CD4-positive, alpha-beta T cell treated with Interleukin-4 for 1 hour (primary cell): ENCODE results near the gene LGI4.
"Not testable (repeated sequence)": the region's sequence is repeated elsewhere in the genome, so short reads cannot be mapped to it uniquely, and the experiment has no call there.

Source experiments
- DNase-seq, 2 donors: peaks; one replicate each; pipeline ENCODE4 v3.0.0-alpha.2; 2020 to 2022

The LGI4 gene

DNA sequence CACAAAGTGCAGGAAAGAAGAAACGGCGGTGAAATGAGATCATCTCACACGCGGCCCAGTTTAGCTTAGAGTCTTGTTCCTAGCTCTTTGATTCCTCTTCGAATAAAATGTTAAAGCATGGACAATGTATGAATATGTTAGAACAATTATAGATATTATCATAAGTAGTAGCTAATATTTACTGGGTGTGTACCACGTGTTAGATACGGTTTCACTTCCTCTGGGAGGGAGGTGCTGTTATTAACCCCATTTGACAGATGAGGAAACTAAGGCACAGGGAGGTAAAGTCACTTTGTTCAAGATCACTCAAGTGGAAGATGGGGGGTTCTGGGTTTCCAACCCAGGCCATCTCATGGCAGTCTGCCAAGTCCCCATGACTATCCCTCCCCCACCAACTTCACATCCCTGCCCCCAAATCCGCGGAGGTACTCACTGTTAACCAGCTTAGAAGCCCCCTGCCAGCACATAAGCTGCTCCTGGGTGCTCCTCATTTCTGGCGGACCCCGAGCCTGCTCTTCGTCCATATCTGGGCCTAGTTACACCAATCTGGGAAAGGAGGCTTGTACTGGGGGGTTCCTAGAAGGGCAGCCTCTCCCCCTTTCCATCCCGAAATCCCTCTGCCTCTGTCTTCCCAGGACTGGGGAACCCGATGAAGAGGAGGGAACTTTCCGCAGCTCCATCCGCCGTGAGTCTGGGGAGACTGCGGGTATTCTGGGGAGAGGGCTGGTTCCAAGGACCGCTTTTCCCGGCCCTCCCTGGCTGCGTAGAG is 7.2 kb upstream of the LGI4 start:
- DNase-seq, result no peak

DNA sequence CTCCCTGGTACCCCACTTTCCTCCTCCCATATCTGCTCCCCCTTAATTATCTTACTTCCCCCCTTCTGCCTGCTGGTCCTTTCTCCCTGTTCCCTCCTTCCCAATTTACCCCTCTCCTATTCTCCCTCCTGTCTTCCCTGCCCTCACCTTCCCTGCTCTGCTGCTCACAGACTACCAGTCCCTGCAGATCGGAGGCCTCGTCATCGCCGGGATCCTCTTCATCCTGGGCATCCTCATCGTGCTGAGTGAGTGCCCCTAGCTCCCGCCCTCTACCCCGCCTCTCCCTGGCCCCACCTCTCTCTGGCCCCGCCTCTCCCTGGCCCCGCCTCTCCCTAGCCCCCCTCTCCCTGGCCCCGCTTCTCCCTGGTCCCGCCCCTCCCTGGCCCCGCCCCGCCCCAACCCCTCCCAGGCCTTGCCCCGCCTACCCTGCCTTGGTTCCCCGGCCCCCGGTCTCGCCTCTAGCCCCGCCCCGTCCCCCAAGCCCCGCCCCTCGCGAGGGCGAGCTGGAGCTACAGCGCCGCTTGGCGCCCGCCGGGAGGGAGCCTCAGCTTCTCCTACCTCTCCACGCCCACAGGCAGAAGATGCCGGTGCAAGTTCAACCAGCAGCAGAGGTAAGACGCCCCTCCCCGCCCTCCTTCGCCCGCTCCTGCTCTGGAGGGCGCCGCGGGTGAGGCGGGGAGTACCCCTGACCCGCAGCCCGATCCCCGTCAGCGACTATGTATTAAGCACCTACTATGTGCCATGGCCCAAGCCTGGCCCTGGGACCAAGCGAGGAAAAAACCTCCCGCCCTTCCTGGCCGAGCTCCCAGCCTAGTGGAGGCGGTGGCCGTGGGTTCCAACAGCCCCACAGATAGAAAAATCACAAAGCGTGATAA is 6.3 kb upstream of the LGI4 start:
- DNase-seq, result peak; percentile 95 to 96

DNA sequence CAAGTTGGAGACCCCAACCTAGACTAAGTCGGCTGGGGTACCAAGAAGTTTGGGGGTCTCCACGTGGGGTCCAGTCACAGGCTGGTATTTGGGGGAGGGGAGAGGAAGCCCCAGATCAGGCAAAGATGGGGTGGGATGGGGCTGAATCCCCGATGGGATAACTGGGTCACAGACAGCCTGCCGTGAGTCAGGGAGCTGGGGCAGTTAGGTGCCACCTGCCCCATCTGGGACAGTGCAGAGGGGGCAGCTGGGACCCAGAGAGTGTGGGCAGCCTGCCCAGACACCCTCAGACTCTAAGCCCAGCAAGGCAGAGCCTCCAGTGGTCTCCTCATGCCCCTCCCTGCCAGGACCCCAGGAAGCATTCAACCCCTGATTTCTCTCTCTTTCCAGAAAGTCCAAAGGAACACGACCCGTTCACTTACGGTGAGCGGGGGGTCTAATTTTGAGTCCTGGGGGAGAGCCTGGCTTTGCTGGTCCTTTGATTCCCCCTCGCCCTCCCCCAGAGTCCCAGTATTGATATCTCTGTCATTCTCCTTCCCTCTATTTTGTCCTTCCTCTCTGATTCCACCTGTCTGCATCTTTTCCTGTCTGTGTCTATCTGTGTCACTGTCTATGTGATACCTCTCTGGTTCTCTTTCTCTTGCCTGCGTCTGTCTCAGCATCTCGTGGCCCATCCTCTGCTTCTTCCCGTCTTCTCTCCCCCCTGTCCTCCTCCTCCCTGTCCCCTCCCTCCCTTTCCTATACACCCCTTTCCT is 5.5 kb upstream of the LGI4 start:
- no peak for DNase-seq

DNA sequence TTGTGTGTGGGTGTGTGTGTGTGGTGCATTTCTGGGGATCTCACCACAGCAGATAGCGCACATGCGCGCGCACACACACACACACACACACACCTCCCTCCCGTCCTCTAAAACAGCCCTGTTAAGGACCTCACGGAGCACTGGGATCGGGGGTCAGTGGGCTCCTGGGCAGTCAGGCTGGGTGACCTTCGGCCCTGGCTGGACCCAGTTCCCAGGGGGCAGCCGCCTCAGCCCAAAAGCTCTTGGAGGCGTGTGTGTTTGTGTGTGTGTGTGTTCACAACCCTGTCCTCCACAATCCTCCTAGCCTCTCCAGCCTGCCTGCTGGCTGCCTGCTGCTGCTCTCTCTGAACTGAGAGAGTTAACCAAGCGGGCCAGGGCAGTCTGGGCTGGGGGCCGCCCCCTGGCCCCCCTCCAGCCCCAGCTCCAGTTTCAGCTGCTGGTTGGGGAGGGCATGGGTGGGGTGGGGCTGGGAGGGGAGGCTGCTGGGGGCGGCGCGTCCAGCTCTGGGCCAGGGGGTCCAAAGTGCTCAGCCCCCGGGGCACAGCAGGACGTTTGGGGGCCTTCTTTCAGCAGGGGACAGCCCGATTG is 3.5 kb upstream of the LGI4 start, which contains the start of gene FXYD1:
Gene FXYD1 (plus strand): TSS at position 520 of the 588 bp plus-strand sequence. CDS start 1,256 bp downstream, outside the sequence.
- DNase-seq, result no peak

DNA sequence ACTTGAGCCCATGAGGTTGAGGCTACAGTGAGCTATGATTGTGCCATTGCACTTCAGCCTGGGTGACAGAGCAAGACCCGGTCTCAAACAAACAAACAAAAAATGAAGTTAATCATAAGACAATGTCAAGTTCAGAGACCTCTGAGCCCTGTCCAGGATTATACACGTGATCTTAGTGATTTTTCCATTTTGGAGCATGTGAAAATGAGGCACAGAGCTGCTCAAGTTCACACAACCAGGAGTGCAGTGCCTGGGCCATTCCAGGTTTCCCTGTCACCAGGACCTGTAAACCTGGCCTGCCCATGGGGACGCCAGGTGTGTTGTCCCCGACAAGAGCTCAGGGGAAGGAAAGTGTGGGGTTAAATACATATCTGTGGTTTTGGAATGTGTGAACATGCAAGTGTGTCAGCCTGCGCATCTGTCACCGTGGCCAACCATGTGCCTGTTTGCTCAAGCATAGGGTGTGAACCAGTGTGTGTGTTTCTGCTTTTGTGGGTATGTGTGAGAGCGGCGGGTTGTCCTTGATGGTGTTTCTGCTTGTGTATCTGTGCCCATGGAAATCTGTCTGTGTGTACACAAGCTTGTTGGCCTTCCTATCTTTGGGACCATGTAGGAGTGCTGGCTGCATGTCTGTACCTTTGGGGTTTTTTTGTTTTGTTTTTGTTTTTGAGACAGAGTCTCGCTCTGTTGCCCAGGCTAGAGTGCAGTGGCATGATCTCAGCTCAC is 2.3 kb upstream of the LGI4 start:
- DNase-seq, result no peak

DNA sequence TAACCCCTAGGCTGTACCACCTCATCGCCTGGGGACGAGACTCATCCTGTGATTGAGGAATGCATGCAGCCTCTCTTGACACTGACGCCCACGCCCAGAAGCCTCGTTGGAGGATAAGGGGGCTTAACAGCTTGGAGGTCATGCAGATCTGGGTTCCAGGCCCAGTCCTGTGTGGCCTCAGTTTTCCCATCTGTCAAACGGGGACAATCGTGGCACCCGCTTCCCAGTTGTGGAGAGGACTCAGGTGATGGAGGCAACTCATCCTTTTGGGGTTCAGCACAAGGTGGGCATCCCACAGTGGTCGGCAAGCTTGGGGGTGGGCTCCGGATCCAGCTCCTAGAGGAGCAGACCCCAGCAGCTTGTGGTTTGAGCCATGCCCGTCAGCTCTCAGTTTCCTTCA is 1.4 kb upstream of the LGI4 start:
- no peak for DNase-seq

DNA sequence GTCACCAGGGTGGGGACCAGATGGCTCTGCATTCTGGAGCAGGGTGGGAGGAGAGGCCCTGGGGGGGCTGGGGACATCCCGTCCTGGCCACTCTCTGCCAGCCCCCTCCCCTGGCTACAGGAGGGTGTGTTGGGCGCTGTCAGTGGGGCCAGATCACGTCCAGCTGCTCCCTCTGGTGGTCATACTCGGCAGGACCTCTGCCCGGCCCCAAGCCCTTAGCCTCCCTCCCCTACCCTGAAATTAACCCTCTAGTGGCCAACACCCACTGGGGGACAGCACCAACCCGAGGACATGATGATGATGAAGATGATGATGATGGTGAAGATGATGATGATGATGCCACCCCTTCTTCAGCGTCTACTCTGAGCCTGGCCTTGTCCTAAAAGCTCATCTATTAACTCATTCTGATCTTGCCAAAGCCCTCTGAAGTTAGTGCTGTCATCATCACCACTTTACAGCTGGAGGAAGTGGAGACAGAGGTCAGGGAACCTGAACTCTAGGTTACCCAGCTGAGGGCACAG is 590 bp upstream of the LGI4 start:
- peak; percentile 67 to 70 for DNase-seq

DNA sequence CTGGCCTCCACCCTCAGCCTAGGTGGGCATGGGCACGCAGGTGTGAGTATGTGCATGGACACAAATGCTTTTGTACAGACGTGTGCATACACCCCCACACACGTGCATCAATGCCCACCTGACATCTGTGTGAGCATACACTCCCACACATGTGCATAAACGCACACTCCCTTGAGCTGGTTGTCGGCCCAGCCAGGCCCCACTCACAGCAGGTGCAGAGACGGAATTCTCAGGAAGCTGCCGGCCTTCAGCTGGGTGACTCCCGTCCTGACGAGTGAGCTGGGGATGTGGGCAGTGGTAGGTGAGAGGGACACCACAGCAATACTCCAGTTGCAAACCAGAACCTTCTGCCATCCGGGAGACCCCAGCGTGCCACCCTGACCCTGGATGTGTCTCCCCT is 1.0 kb downstream of the LGI4 start:
- no peak for DNase-seq

DNA sequence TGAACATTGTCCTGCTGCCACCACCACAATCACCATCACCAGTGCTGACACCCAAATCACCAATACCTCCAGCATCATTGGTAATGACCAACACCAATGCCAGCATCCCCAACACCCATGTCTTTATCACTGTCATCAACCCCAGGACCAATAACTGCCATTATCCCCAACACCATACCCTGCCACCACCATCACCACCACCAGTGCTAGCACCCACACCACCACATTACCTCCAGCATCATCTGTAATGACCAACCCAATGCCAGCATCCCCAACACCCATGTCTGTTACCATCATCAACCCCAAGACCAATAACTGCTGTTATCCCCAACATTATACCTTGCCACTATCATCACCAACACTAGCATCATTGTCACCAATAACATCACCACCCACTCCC is 2.6 kb downstream of the LGI4 start:
- DNase-seq, result no peak

DNA sequence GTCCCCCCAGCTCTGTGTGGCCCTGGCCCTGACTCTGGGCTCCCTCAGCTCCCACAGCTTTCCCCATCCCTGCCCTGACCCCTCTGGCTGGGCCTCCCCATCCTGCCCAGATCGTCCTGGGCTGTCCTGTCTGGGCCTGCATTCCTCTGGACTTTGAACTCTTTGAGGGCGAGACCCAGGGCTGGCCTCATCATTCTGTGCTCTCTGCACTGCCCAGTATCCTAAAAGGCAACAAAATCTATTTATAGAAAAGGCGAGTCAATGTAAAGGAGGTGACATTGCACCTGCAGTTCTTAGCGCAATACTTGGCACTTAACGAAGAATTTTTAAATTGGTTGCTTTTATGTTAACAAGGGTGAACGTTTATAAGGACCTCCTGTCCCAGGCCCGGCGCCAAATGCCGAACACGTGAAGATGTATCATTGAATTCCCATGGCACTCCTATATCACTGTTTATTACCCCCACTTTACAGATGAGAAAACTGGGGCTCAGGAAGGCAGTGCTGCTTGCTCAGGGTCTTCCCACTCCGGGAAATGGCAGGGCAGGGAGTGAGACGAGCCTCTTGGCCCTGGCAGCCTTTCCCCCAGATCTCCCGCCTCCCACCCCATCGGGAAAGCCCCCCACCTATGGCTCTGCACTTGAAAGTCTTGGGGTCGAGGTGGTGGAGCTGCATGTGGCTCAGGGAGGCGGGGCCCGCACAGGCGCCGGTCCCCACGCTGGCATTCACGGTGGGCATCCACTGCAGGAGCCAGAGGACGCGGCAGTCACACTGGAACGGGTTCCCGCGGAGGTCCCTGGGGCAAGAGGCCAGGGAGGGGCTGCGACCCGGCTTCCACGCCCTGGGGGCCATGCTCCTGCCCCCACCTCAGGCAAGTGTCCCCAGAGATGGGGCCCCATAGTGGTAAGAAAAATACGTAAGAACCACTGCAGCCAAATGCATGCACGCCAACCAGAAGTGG is 3.8 kb downstream of the LGI4 start:
- DNase-seq, result no peak

DNA sequence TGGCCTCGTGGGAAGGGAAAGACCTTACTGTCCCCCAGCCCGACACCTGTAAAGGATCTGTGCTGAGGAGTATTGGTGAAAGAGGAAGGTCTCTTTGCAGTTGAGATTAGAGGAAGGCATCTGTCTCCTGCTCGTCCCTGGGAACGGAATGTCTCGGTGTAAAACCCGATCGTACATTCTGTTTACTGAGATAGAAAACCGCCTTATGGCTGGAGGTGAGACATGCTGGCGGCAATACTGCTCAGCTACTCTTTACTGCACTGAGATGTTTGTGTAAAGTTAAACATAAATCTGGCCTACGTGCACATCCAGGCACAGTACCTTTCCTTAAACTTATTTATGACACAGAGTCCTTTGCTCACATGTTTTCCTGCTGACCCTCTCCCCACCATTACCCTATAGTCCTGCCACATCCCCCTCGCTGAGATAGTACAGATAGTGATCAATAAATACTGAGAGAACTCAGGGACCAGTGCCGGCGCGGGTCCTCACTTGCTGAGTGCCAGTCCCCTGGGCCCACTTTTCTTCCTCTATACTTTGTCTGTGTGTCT is 5.1 kb downstream of the LGI4 start:
- not testable (repeated sequence) for DNase-seq

DNA sequence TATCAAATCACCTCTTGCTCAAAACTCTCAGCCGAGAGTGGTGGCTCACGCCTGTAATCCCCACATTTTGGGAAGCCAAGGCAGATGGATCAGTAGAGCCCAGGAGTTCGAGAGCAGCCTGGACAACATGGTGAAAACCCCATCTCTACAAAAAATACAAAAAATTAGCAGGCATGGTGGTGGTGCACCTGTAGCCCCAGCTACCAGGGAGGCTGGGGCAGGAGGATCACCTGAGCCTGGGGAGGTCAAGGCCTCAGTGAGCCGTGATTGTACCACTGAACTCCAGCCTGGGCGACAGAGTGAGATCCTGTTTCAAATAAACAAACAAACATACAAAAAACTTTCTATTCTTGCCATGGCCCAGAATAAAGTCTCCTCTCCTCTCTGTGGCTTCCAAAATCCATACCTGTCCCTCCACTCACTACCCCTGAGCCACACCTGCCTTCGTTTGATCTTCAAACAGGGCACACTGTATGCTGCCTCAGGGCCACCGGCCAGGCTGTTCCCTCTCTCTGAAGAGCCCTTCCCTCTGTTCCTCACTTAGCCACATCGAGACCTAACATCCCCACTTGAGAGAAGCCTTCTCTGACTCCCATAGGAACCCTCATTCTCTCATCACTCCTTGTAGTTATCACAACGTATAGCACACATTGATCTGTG is 6.3 kb downstream of the LGI4 start:
- no peak for DNase-seq

DNA sequence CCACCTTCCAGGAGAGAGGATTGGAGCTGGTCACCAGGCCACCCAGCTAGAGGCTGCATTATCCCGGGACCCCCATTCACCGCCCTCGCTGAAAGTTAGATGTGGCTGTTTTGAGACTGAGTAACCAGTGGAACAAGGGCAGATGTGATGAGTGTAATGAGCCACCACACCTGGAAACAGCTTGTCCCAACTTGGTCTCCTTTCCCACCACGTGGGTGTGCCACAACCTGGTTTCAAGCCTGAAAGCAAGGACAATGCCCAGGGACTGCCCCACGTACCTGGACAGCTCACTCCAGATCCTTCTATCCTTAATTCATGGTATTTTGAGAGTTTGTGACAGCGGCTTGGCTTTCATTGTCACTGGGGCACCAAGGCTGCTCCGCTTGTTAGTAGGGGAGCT is 7.0 kb downstream of the LGI4 start:
- DNase-seq, result no peak

DNA sequence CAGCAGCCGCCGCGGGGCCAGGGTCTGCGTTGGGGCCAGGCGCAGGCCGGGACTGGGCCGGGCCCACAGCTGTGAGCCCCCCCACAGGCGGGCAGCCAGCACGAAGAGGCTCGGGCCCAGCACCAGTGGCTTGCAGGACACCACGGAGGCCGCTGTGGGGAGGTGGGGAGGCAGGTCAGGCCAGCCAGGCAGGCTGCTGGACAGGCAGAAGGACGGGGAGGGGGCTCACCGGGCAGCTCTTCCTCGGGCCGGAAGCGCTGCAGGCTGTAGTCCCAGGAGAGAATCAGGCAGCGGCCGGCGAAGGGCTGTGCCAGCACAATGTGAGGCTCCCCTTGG is 8.3 kb downstream of the LGI4 start:
- DNase-seq, result no peak

DNA sequence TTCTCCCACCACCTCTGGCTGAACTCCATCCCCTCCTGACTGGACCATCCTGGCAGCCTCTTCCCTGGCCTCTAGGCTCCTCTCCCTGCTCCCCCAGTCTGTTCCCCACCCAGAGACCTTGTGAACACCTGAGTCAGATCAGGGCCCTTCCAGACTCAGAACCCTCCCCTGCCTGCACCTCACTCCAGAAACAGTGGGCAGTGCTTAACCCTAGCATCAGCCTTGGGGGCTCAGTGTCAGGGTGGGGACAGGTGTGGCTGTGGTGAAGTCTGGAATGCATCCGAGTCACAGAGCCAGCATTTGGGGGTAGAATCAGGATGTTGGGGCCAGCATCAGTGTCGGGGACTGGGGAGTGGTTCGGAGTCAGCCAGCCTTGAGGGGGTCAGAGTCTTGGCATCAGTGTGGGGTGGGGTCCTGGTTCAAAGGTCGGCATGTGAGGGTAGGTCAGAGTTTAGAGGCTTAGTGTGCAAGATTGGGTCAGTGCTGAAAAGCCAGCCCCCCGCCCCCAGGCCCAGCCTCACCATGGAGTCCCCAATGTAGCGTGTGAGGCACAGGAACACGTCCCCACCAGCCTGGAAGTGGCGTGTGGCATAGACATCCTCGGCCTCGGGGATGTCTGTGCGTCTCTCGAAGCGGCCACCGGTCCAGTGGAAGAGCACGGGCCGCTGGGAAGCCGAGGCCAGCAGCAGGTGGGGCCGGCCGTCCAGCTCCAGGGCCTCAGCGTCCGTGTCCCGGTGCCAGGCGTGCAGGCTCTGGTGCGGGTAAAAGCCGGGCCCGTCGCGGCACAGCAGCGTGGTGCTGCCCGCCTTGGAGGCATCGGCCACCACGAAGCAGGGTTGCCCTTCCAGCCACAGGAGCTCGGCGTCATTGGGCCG is 8.9 kb downstream of the LGI4 start:
- no peak for DNase-seq

DNA sequence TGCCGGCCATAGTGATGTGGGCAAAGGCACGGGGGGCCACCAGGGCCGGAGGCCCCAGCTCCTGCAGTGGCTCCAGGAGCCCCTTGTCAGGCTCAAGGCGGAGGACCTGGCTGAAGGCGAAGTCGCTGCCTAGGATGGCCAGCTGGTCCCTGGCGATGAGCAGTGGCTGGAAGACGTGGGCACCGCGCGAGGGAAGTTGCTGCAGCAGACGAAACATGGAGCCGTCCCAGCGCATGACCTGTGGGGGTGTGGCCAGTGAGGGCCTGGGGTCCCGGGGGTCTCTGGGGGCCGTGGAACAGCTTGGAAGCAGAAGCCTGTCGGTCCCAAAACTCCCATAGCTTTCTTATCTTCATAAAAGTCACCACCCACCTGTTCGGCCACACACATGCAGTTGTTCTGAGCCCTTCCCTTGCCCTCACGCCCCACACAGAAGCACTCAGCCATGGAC is 9.6 kb downstream of the LGI4 start:
- DNase-seq, result no peak

DNA sequence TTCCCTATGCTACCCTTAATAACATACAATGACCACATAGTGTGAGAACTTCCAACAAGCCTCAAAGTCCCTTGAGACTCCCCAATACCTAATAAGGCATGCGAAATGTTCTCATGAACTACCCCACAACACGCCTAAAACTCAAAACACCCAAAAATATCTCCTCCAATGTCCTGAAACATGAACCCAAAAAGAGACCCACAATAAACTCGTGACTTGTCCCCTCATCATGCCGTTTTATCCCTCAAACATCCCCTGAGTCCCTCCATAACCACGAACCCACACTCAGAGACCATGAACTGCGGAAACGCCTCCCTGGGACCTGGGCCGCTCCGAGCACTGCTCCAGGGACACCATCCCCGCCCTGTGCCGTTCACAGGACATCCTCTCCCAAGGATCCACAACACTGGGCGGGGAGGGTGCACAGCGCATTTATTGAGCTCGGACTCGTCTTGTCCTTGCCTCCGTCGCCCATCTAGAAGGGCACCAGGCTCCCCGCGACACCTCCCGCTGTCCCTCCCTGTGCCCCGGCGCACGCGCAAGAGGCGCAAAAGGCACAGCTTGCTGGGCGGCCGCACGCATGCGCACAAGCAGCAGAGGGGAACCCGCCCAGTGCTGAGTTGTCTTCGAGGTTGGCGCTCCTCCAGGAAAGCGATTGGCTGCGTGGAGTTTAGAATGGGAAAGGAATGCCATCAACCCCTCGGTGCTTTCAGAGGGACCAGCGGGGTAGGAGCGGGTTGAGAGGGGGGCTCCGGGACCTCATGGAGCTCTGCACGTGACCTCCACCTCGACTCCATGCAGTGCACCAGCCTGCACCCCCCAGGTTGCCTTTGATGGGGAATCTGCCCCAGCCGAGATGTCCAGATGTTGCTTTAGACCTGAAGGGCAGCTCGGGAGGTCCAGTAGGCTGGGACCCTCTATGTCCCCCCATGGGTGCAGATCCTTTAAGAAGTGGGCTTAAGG is 10.5 kb downstream of the LGI4 start:
- peak; percentile 89 to 90 for DNase-seq

DNA sequence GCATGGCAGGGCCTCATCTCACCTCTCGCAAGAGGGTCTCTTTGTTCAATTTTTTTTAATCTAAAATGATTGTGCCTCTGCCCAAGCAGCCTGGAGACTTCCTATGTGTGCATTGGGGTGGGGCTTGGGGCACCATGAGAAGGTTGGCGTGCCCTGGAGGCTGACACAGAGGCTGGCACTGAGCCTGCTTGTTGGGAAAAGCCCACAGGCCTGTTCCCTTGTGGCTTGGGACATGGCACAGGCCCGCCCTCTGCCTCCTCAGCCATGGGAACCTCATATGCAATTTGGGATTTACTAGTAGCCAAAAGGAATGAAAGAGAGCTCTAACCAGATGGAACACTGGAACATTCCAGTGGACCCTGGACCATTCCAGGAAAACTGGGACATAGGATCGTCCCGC is 11.3 kb downstream of the LGI4 start:
- DNase-seq, result no peak
